HG03575 (cell line): ENCODE data around the gene GK.
A peak's percentile ranks its signal among the peaks of the same experiment; 100 is the strongest.
"Not testable (repeated sequence)": the region's sequence is repeated elsewhere in the genome, so short reads cannot be mapped to it uniquely, and the experiment has no call there.

ENCODE experiments used
- ATAC-seq: cut with Tn5 transposase; IDR thresholded peaks from one replicate; pipeline ENCODE4 v1.9.1; 2021; ENCODE audit not compliant: unreplicated experiment, insufficient number of reproducible peaks, low FRiP score; ENCODE audit errors: extremely low read depth

The GK gene

DNA sequence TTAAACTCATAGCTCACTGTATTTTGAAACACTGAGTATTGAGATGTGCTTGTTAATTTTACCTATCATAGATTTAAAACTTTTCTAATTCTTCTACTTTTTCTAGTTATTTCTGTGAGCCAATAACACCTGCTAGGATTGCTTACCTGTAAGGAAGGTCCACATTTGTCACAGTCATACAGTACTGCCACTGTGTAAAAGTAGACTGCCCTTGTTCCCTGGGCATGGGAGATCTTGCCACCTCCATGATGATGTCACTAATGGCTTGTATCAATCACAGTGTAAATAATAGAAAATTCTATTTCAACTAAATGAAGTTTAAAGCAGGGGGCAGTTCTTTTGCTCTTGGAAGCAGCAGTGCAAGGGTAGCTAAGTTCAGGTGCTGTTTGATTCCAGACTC lies 35.9 kb downstream of the GK start:
- no peak for ATAC-seq

DNA sequence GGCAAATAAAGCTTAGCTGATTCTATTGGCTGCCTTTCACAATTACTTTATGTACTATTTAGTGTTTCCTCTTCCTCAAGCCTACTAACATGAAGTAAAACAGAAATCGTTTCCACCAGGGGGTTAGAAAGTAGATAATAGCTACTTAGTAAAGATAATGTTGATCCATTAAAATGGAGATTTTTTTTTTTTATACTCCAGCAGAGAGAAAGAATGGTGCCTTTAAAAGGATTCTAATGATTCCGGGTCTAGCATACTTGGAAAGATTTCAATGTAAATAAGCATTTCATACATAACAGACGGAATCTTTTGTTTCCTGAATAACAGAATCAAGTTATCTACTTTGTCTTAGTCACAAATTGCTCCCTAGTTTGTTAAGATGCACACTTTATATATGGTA lies 37.1 kb downstream of the GK start:
- no peak for ATAC-seq

DNA sequence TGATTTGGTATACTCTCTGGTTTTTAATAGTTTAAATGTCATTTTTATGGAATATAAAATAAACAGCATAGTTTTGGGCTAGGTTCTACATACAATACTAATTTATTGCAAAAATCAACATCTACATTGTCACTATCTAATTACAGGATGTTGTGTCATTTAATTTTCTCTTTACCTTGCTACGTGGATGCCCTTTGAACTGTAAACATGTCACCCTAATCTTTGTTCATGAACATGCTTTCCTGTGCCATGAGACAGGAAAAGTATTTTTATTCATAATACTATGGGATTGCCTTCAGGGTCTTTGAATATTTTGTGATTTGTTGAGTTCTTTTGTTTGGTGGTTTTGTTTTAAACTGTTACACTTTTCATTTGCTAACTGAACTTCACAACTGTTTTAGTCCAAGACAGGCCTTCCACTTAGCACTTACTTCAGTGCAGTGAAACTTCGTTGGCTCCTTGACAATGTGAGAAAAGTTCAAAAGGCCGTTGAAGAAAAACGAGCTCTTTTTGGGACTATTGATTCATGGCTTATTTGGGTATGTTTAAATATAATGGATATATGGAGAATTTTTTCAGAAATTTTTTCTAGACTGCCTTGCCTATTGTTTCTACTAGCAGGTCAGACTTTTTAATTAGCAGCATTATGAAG lies 40.9 kb downstream of the GK start:
- ATAC-seq: no peak

DNA sequence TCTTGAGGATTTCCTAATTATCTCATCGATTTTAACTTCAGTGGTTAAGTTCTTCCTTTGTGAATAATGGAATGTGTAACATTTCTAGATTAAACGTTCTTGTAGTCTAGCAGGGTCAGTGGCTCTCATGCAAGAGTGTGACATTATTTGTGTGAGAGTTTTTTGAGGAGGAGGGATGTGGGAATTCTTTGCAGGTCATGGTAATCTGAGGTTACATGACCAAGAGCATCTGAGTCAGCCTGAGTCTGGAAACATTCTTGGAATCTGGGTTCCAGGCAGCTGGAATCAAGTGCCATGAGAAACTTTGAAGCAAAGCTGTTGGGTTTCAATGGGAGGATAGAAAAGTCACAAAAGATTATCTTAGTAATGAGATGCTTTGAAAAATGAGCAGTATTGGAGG lies 49.5 kb downstream of the GK start:
- no peak for ATAC-seq

DNA sequence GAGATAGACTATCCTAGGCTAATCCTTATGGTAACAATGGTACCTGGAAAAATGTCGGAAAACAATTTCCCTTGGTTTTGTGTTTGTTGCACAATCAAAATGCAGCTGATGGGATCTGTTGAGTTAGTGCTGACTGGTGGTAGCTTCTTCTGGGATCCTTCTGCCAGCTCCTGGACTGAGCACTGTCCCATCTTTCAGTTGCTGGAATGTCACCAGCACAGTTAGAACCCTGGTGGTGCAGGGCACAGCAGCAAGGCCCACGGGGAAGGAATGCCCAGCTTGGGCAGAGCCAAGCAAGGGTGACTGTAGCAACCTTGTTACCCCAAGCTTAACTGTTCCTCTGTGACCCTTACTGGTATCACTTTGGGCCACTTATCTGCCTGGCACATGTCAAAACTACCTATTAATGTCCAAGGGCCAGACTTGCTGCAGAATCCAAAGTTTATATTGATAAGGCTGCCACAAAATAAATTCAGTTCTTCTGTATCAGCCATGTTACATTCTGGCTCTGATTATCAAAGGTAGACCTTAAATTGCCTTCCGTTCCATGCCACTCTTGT lies 53.1 kb downstream of the GK start:
- ATAC-seq: no peak

DNA sequence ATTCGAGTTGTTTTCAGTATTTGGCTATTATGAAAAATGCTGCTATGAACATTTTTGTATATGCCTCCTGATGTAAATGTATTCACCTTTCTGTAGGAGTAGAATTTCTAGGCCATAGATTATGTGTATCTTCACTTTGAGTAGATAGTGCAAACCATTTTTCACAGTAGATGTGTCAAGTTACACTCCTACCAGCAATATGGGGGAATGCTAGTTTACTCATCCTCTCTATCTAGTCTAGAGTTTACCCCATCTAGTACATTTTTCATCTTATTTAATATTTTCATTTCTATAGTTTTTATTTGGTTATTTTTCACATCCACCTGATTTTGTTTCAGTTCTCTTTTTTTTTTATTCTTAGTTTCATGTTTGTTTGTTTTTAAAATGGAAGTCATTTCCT lies 59.0 kb downstream of the GK start:
- no peak for ATAC-seq

DNA sequence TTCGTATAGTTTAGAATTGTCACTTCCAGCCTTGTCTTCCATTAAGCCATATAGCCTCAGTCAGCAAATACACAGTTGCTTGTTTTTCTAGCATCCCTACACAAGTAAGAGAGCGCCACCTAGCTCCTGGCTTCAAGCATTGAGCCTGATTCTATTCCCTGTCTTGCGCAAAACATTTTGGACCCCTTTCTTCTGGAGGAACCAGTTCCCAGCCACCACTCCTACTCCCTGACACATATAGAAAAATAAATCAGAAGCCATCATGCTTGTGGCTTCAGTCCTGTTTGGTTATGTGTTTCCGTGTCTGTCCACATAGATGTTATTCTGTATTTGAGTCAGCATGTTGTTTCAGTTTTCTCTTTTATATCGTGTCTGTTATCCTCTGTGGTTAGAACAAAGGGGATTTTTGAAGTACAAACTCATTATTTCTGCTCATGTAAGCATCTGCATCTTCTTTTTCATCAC lies 59.9 kb downstream of the GK start:
- ATAC-seq: peak; percentile 98

DNA sequence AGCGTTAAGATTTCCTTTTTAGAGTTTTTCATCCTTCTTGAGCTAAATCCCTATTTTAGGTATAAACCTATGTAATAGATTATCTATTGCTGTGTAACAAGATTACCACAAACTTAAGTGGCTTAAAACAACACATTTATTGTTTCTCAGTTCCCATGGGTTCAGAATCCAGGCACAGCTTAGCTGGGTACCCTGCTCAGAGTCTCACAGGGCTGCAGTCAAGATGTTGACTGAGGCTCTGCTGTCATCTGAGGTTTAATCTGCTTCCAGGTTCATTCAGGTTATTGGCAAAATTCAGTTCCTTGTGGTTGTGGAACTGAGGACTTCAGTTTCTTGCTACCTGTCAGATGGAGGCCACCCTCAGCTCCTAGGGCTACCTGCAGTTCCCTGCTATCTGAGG lies 60.9 kb downstream of the GK start:
- ATAC-seq: no peak

DNA sequence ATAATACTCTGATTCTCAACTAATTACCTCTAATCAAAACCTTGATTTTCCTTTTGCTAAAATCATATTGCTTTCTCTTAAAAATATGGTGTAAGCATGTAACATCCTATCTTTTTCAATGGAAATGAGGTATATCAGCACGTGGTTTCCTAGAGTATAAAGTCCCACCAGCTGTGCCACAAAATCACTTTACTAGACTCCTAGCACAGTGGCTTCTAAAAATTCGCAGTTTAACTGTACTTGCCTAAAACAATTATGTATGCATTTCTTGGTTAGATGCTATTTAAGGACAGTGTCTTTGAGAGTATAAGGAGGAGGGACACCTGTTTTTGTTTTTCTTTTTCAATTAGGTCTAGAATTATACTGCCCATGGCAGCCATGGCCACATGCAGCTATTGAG lies 62.8 kb downstream of the GK start:
- ATAC-seq: no peak

DNA sequence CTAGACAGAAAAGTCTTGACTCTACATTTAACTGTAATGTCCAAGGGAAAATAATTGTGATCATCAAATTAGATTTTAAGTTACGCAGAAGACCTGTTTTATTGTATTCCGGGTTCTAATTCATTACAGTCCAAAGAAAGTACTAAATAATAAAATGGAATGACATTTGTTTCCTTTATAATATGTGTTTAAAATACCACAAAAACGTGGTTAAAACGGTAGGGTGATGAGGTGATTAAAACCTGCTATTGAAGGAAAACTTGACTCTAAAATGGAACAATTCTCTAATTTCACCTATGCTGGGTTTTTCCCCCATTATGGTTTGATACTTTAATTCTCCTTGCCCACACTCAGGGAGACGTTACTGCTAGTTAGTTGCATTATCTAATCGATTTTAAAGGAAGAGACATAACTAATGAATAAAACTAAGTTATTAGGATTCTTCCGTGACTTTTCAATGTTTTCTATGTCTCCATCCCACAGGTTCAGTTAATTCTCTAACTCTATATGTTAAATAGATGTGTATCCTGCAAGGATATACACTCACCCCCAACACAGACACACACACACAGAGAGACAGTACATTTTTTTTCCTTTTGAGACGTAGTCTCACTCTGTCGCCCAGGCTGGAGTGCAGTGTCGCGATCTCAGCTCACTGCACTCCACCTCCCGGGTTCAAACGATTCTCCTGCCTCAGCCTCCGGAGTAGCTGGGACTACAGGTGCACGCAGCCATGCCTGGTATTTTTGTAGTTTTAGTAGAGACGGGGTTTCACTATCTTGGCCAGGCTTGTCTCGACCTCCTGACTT lies 80.8 kb downstream of the GK start:
- no peak for ATAC-seq

DNA sequence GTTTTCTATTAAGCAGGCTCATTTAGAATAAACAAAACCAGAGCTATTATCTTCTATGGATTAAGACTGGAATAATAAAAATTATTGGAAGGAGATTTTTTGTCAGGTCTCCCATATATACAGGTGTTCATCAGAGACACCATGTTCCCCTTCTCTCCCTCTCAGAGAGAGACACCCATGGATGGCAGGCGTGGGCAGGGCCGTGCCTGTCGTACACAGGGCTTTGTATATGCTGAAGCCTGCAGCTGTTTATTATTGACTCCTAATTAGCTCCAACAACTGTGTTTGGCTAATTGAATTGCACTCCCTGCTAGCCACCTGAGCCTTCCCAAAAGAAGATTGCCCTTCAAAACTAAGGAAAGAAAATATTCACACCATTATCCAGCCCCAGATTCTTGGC lies 81.6 kb downstream of the GK start:
- no peak for ATAC-seq

DNA sequence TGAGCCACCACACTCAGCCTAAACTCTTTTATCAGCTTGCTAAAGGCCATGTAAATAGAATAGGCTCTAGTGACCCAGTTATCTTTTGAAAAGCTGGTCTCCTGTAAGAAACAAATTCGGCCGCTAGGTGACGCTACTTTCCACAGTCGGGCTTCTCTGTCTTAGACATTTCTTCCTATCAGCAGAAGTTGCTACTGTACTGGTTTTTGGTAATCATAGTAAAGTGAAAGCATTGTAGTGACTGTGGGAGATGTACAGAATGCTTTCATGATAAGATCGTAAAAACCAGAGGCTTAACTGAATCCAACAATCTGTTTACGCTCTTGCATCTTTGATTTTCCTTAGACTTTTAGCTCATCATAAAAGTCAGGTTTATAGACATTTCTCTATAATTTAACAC lies 82.6 kb downstream of the GK start:
- ATAC-seq: no peak

DNA sequence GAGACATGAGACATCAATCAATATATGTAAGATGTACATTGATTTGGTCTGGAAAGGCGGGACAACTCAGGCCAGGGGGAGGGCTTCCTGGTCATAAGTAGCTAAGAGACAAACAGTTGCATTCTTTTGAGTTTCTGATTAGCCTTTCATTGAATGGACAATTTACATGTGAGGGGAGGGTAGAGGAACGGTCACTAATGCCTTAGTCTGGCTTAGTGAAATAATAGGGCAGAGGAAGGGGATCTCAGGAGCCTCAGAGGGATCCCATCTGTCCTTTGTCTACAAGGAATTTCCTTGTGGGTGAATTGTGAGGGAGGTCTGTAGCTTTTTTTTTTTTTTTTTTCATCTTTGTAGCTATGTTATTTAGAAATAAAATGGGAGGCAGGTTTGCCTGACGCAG lies 88.3 kb downstream of the GK start:
- ATAC-seq: no peak

DNA sequence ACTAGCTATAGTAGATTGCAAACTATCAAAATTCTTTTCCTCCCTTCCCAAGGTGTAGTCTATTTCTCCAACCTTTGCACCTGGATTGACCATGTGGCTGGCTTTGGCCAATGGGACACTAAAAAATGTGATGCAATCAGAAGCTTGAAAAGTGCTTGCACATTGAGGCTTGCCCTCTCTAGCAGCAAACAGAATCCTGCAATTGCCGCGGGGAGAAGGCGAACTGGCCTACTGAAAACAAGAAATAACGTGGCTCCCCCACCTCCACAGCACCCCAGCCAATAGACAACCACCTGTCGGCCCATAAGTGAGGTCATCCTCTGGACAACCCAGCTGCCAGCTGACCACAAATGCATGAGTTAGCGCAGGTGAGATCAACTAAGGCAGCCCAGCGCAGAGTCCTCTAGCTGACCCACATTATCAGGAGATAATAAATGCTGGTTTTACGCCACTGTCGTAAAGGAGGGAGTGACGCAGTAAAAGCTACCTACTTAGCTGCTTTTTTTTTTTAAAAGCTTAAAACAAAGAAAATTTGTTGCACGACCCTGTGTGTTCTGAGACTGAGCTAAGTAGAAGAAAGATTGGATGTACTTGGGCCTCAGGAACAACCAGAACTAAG lies 95.2 kb downstream of the GK start:
- ATAC-seq: no peak

DNA sequence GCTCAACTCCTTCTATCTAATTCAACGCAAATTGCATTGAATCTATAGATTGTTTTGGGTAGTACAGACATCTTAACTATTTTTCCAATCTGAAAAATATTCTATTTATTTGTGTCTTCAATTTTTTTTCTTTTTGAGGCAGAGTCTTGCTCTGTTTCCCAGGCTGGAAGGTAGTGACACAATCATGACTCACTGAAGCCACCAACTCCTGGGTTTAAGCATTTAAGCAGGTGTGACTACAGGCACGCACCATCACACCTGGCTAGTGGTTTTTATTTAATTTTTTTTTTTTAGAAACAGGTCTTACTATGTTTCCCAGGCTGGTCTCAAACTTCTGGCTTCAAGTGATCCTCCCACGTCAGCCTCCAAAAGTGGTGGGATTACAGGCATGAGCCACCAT lies 98.3 kb downstream of the GK start:
- no peak for ATAC-seq

DNA sequence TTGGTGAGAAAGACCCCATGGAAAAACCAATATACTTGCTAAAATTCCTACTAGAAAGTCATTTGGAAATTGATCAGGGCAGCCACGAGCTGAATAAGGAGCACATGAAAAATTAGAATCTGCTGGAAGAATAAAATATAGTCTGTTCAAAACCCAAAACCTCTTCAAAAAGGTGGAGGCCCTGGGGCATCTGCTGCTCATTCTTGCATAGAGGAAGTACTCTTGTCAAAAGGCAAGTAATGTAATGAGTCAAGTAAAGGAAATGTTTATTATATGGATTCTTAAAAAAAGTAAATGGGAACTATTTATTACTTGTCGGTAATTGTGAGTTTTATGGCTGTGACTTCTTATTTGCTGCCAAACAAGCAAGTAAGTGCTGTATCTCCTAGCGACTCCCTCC lies 109.5 kb downstream of the GK start:
- ATAC-seq: no peak

DNA sequence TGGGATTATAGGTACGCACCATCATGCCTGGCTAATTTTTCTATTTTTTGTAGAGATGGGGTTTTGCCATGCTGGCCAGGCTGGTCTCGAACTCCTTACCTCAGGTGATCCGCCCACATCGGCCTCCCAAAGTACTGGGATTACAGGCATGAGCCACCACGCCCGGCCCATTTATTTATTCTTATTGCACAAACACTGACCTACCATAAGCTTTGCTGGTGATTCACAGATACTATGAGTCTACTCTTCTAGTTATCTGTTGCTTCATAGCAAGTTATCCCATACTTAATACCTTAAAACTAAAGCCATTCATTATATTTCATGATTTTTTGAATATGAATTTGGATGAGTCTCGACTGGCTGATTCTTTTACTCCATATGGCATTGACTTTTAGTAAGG lies 120.5 kb downstream of the GK start:
- not testable (repeated sequence) for ATAC-seq

DNA sequence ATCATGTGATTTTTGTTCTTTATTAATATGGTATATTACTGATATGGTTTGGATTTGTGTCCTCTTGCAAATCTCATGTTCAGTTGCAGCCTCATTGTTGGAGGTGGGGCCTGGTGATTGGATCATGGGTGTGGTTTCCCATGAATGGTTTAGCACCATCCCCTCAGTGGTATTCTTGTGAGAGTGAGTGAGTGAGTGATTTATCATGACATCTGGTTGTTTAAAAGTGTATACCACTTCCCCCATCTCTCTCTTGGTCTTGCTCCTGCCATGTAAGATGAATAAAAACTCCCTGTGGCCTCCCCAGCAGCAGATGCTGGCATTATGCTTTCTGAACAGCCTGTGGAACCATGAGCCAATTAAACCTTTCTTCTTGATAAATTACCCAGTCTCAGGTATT lies 124.4 kb downstream of the GK start:
- no peak for ATAC-seq

DNA sequence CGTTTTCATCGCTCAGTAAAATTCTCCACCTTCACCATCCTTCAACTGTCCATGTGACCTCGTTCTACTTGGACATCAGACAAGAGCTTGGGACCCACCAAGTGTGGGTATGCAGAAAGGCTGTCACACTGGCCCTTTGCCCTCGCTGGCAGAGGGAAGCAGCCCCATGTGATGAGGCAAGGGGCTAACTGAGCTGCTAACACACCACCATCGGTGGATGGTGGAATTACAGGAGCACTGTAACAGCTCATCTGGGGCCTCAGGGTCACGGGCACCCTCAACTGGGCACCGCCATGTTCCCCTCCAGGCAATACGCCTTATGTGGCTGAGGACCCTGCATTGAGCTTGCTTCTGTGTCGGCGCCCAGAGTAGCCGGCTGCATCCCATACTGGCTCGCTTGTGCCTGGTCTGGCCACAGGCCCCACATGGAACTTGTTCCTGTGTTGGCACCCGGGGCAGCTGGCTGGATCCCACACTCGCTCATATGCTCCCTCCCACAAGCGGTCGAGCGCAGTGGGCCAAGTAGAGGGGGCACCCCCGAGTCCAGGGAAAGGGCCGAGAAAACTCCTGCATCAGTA lies 126.3 kb downstream of the GK start:
- no peak for ATAC-seq
